Muscle layer of colon (tissue), 2 donors: ENCODE results near the gene FAM222A.

Experiments
- H3K27ac ChIP-seq: one replicate; pipeline ENCODE4 v1.7.0; 2013; ENCODE audit warnings: low read depth, mild to moderate bottlenecking, low read length, moderate library complexity
- H3K27me3 ChIP-seq, 2 donors: one replicate each; pipeline ENCODE4 v1.7.0; 2013; ENCODE audit warnings: low read length in 2 of 2, mild to moderate bottlenecking in 2 of 2; ENCODE audit not compliant: insufficient read depth in 2 of 2, control insufficient read depth in 1 of 2
- H3K36me3 ChIP-seq: one replicate; pipeline ENCODE4 v1.7.0; 2013; ENCODE audit warnings: mild to moderate bottlenecking, low read length; ENCODE audit not compliant: insufficient read depth
- H3K4me1 ChIP-seq: one replicate; pipeline ENCODE4 v1.7.0; 2013; ENCODE audit warnings: mild to moderate bottlenecking, low read length; ENCODE audit not compliant: insufficient read depth
- H3K4me3 ChIP-seq, 2 donors: one replicate each; pipeline ENCODE4 v1.7.0; 2013; ENCODE audit warnings: low read length in 2 of 2, low read depth in 1 of 2, mild to moderate bottlenecking in 1 of 2, moderate library complexity in 1 of 2
- H3K9ac ChIP-seq: one replicate; pipeline ENCODE4 v1.7.0; 2013; ENCODE audit warnings: low read length
- H3K9me3 ChIP-seq: one replicate; pipeline ENCODE4 v1.7.0; 2013; ENCODE audit warnings: mild to moderate bottlenecking, low read length
- donor health status: abdominal sarcoma.
- donor health status: Adenocarcinoma of cecum.

The FAM222A gene

GRCh38 chr12:109706398-109706746, 7.3 kb upstream of the FAM222A start:
- no peak overlapping the region for H3K9ac ChIP-seq
- no peak overlapping the region for H3K4me3 ChIP-seq
- H3K27me3 ChIP-seq: peaks cover 0 to 7% of the 10 kb centered on the region in 2 donors
- H3K27ac ChIP-seq: no peak overlapping the region
- H3K36me3 ChIP-seq: no peaks in the 10 kb centered on the region
- H3K9me3 ChIP-seq: no peaks in the 10 kb centered on the region
- no peaks in the 10 kb centered on the region for H3K4me1 ChIP-seq

GRCh38 chr12:109706747-109707469, 6.7 kb upstream of the FAM222A start:
- no peak overlapping the region for H3K27ac ChIP-seq
- no peak overlapping the region for H3K9ac ChIP-seq

DNA sequence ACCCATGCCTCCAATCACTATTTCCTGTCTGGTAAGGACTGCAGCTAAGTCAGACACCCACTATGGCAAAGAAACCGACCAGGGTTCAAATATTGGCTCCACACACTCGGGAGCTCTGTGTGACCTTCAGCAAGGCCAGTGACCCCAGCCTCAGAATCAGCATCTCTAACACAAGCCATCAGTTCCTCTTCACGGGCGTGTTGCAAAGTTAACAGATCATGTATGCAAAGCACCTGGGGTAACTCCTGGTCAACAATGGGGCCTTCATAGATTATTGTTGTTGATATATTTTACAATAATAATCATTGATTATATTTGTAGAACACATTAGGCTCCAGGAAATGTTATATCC, 6.2 kb upstream of the FAM222A start:
- no peaks in the 10 kb centered on the region for H3K4me1 ChIP-seq
- H3K9ac ChIP-seq: no peak overlapping the region
- peaks cover 0 to 18% of the 10 kb centered on the region in 2 donors for H3K27me3 ChIP-seq
- no peaks in the 10 kb centered on the region for H3K36me3 ChIP-seq
- no peaks in the 10 kb centered on the region for H3K9me3 ChIP-seq
- H3K4me3 ChIP-seq: no peak overlapping the region
- no peak overlapping the region for H3K27ac ChIP-seq

More at GRCh38 chr12:109706747-109707469, 6.7 kb upstream of the FAM222A start:
- H3K4me1 ChIP-seq: no peaks in the 10 kb centered on the region
- H3K36me3 ChIP-seq: no peaks in the 10 kb centered on the region
- no peaks in the 10 kb centered on the region for H3K9me3 ChIP-seq
- no peak overlapping the region for H3K4me3 ChIP-seq
- H3K27me3 ChIP-seq: peaks cover 0 to 12% of the 10 kb centered on the region in 2 donors

DNA sequence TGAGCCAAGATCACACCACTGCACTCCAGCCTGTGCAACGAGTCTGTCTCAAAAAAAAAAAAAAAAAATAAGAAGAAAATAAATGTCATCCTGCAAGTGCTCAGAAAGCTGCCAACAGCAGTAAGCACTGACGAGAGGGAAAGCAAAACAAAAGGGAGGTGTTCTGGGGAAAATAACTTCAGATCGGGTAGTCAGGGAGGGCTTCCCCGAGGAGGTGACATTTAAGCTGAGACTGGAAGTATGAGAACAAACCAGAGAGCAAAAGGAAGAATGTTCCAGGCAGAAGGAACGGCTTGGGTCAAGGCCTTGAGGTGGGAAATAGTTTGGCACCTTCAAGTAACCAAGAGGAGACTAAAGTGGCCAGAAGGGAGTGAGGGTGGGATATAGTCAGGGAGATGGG, 4.7 kb upstream of the FAM222A start:
- Histone ChIP-seq H3K9ac (no peak overlapping the region), H3K9me3 (no peaks in the 10 kb centered on the region), H3K27me3 (peaks cover 0 to 22% of the 10 kb centered on the region in 2 donors), H3K27ac (no peak overlapping the region), H3K36me3 (no peaks in the 10 kb centered on the region), H3K4me1 (peaks cover 4% of the 10 kb centered on the region), H3K4me3 (no peak overlapping the region)

DNA sequence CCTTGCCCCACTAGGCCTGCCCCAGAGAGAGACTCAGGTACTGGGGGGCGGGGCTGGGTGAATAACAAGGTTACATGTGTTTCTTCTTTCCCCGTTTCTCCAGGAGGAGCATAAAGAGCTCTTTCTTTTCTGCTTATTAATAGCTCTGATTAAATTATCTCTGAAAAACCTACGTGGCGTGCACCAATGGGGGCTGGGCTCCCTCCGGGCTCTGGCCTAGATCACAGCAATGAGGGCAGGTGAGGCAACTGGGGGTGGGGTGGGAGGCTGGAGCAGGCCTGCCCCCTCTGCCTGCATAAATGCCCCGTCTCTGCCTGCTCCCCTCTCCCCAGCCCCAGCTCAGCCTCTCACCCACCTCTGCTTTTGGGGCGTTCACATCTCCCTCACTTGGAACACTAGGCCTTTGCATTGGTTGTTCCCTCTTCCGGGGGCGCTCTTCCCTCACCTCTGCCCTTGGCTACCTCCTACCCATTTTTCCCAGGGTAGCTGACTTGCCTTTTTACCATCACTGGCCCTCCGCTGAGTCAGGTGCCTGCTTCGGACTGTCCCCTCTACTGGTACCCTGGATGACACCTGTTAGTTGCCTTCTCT, 4.1 kb upstream of the FAM222A start:
- Histone ChIP-seq H3K9me3 (no peaks in the 10 kb centered on the region), H3K36me3 (no peaks in the 10 kb centered on the region), H3K9ac (no peak overlapping the region), H3K27me3 (peaks cover 0 to 22% of the 10 kb centered on the region in 2 donors), H3K27ac (no peak overlapping the region), H3K4me1 (peaks cover 4% of the 10 kb centered on the region), H3K4me3 (no peak overlapping the region)

- peaks cover 0 to 25% of the 10 kb centered on the region in 2 donors for H3K27me3 ChIP-seq
- no peak overlapping the region for H3K9ac ChIP-seq
- H3K4me3 ChIP-seq: no peak overlapping the region
- H3K4me1 ChIP-seq: peaks cover 9% of the 10 kb centered on the region
- no peaks in the 10 kb centered on the region for H3K36me3 ChIP-seq
- H3K27ac ChIP-seq: no peak overlapping the region
- no peaks in the 10 kb centered on the region for H3K9me3 ChIP-seq
Observed at GRCh38 chr12:109710205-109710746, 3.3 kb upstream of the FAM222A start.

- Histone ChIP-seq H3K27me3 (peaks cover 0 to 25% of the 10 kb centered on the region in 2 donors), H3K4me1 (peaks cover 16% of the 10 kb centered on the region), H3K9me3 (no peaks in the 10 kb centered on the region), H3K27ac (no peak overlapping the region), H3K4me3 (no peak overlapping the region), H3K36me3 (no peaks in the 10 kb centered on the region), H3K9ac (no peak overlapping the region)
Observed at GRCh38 chr12:109710747-109711595, 2.7 kb upstream of the FAM222A start.

DNA sequence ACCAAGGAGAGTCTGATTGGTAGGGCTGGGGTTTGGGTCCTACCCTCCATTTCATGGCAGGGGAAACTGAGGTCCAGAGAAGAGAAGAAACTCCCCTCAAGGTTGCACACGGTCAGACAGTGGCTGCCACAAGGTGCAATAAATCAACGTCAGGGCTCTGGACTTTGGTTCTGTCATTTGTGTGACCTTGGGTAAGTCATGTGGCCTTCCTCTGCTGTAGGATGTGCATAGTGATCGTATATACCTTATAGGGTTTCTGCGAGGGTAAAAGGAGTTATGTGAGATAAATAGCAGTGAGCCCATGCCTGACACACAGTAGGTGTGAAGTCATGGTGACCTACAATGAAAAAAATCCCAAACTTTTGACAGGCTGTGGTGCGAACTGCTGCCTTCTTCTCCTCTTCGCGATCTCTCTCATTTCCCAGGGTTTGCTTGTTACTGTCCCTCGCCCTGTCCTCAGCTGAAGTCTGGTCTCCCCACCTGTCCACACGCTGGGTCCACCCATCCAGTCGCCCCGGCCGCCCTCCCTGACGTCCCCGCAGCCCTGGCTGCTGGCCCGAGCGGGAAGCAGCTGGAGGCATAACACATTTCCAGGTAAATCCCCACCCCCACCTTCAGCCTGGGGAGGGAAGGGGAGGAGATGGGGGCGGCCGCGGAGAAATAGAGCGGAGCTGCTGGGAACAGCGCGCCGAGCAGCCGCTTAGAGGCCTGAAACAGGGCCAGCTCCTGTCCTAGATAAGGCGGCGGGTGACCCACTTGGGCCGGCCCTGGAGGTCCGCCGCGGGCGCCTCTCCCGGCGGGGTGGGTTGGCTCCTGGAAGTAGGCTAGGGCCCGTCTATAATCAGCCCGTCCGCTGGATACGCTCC, 1.8 kb upstream of the FAM222A start:
- Histone ChIP-seq H3K9ac (no peak overlapping the region), H3K9me3 (no peaks in the 10 kb centered on the region), H3K27ac (no peak overlapping the region), H3K4me3 (no peak overlapping the region), H3K36me3 (no peaks in the 10 kb centered on the region), H3K27me3 (peaks cover 0 to 25% of the 10 kb centered on the region in 2 donors), H3K4me1 (peaks cover 25% of the 10 kb centered on the region)

- H3K27ac ChIP-seq: no peak overlapping the region
- H3K9ac ChIP-seq: no peak overlapping the region
- no peaks in the 10 kb centered on the region for H3K36me3 ChIP-seq
- H3K27me3 ChIP-seq: peaks cover 0 to 25% of the 10 kb centered on the region in 2 donors
- no peaks in the 10 kb centered on the region for H3K9me3 ChIP-seq
- peak overlapping the region; percentile 17 to 63 for H3K4me3 ChIP-seq
- peaks cover 39% of the 10 kb centered on the region for H3K4me1 ChIP-seq
Observed at GRCh38 chr12:109714141-109714912, 702 bp downstream of the FAM222A start.

DNA sequence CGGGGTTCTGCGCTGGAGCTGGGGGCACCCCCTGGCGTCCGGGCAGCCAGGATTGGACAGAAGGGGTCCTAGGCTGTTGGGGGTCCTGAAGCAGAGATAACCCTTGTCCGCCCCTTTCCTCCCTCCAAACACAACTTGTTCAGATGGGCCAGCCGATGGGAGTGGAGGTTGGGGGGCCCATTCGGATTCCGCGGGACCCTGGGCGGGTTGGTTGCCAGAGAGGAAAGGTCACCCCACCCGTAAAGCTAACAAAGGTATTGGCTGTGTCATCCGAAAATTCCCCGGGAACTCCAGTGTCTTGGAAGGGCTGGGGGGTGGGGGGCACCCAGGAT, 1.3 kb downstream of the FAM222A start:
- peaks cover 45% of the 10 kb centered on the region for H3K4me1 ChIP-seq

More for the DNA sequence above, 1.3 kb downstream of the FAM222A start:
- H3K9ac ChIP-seq: no peak overlapping the region
- no peaks in the 10 kb centered on the region for H3K9me3 ChIP-seq
- H3K27ac ChIP-seq: no peak overlapping the region
- H3K4me3 ChIP-seq: peak overlapping the region in 1 of 2 donors; percentile 42
- H3K36me3 ChIP-seq: no peaks in the 10 kb centered on the region
- peaks cover 0 to 25% of the 10 kb centered on the region in 2 donors for H3K27me3 ChIP-seq
